ENCODE data around the gene PTBP3. TPM values are rescaled to one million over a fixed set of nuclear protein-coding genes. Genes with fewer than 3 reads are reported as not detected.

Gene PTBP3, protein sequence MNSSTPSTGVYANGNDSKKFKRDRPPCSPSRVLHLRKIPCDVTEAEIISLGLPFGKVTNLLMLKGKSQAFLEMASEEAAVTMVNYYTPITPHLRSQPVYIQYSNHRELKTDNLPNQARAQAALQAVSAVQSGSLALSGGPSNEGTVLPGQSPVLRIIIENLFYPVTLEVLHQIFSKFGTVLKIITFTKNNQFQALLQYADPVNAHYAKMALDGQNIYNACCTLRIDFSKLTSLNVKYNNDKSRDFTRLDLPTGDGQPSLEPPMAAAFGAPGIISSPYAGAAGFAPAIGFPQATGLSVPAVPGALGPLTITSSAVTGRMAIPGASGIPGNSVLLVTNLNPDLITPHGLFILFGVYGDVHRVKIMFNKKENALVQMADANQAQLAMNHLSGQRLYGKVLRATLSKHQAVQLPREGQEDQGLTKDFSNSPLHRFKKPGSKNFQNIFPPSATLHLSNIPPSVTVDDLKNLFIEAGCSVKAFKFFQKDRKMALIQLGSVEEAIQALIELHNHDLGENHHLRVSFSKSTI
- 19.0 and 25.1 TPM in 2 replicates for total RNA-seq (2012; rRNA removed)

DNA sequence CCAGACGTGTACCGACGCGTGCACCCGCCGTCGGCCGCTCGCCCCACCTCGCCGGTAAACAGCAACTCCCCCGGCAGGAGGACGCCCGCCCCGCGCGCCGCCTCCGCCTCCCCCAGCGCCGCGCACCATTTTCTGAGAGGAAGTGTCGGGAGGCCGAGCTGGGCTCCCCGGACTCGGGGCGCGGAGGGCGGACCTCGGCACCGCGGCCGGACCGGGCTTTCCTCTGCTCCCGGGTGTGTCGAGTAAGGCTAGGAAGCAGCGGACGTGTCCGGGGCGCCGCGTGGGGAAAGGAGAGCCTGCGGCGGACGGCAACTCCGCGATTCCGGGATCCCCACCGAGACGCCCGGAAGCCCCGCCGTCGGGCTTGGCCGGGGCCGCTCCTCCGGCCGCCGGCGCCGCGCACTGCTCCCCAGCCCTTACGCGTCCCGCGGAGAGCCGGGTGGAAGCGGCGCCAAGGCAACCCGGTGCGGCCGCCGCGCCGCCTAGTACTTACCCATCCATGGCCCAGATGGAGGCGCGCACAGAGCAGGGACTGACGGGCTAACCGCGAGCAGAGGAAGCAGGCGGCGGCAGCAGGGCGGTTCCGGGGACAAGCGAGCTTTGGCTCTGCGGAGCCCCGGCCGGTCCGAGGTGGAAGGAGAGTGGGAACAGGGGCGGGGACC lies at the start of gene PTBP3:
Gene PTBP3, minus strand, starts transcription at position 643 of the 662 bp plus-strand sequence. CDS start 35,754 bp downstream, outside the sequence.
- no peaks in the 10 kb centered on the region for H3K27me3 ChIP-seq (ENCODE audit: control insufficient read depth, insufficient read depth, low read length)
- H3K9me3 ChIP-seq (replicated peaks; ENCODE audit: low read length), result no peaks in the 10 kb centered on the region
- no peaks in the 10 kb centered on the region for H3K36me3 ChIP-seq (ENCODE audit: insufficient read depth, low read length)
- H3K4me2 ChIP-seq (ENCODE audit: low read length), result peak within 1 kb of the TSS; percentile 95
- H3K4me3 ChIP-seq (ENCODE audit: low read length), result peak within 1 kb of the TSS; percentile 92
- H3K4me1 ChIP-seq (ENCODE audit: control insufficient read depth, insufficient read depth, low read length), result peaks cover 22% of the 10 kb centered on the region
- peak within 1 kb of the TSS; percentile 97 for H3K9ac ChIP-seq (ENCODE audit: low read depth, low read length)

DNA sequence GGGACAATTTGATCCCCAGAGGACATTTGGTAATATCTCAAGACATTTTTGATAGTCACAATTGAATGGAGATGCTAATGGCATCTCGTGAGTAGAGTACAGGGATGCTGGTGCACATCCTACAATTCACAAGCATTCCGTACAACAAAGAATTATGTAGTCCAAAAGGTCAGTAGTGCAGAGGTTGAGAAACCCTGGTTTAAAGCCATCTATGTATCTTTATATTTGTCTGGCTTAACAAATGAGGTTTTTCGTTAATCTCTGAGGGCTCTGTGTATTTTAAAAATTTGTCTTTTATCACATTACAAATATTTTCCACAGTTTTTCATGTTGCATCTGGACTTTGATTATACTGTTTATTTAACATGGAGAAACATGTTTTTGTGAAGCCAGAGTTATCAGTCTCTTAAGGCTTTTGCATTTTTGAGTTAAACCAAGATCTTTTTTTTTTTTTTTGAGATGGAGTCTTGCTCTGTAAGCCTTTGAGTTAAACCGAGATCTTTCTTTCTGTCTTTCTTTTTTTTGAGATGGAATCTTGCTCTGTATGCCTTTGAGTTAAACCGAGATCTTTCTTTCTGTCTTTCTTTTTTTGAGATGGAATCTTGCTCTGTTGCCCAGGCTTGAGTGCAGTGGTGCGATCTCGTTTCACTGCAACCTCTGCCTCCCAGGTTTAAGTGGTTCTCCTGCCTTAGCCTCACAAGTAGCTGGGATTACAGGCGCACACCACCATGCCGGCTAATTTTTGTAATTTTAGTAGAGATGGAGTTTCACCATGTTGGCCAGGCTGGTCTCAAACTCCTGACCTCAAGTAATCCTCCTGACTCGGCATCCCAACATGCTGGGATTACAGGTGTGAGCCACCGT lies 49.3 kb upstream of the PTBP3 start:
- peaks cover 4% of the 10 kb centered on the region for H3K36me3 ChIP-seq (ENCODE audit: insufficient read depth, low read length)
- no peak overlapping the region for H3K9ac ChIP-seq (ENCODE audit: low read depth, low read length)
- peaks cover 18% of the 10 kb centered on the region for H3K4me1 ChIP-seq (ENCODE audit: control insufficient read depth, insufficient read depth, low read length)
- no peak overlapping the region for H3K4me2 ChIP-seq (ENCODE audit: low read length)
- no peaks in the 10 kb centered on the region for H3K9me3 ChIP-seq (replicated peaks; ENCODE audit: low read length)
- H3K4me3 ChIP-seq (ENCODE audit: low read length), result no peak overlapping the region
- no peaks in the 10 kb centered on the region for H3K27me3 ChIP-seq (ENCODE audit: control insufficient read depth, insufficient read depth, low read length)

GRCh38 chr9:112382066-112382465 lies 48.6 kb upstream of the PTBP3 start:
- no peak overlapping the region for H3K9ac ChIP-seq (ENCODE audit: low read depth, low read length)
- no peaks in the 10 kb centered on the region for H3K9me3 ChIP-seq (replicated peaks; ENCODE audit: low read length)
- H3K4me1 ChIP-seq (ENCODE audit: control insufficient read depth, insufficient read depth, low read length), result peaks cover 25% of the 10 kb centered on the region
- no peak overlapping the region for H3K4me2 ChIP-seq (ENCODE audit: low read length)
- H3K27me3 ChIP-seq (ENCODE audit: control insufficient read depth, insufficient read depth, low read length), result no peaks in the 10 kb centered on the region
- H3K4me3 ChIP-seq (ENCODE audit: low read length), result no peak overlapping the region
- peaks cover 4% of the 10 kb centered on the region for H3K36me3 ChIP-seq (ENCODE audit: insufficient read depth, low read length)

DNA sequence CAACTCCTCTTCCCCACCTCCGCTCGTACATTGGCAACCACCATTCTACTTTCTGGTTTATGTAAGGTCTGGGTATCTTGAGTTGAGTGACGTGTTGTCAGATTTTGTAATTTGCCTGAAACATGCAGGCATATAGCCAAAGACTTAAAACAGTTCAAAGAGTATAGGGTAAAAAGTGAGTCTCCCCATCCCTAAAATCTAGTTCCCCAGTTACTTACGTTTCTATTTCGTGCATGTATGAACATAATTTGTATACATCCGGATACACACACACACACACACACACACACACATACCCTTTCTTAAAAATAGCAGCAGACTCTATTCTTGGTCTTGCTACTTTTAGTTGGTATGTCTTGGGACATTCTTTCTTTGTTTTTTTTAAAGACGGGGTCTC lies 47.4 kb upstream of the PTBP3 start:
- H3K36me3 ChIP-seq (ENCODE audit: insufficient read depth, low read length), result peaks cover 4% of the 10 kb centered on the region
- peaks cover 25% of the 10 kb centered on the region for H3K4me1 ChIP-seq (ENCODE audit: control insufficient read depth, insufficient read depth, low read length)
- peak overlapping the region; percentile 91 for H3K4me2 ChIP-seq (ENCODE audit: low read length)
- H3K27me3 ChIP-seq (ENCODE audit: control insufficient read depth, insufficient read depth, low read length), result no peaks in the 10 kb centered on the region
- peak overlapping the region; percentile 87 for H3K4me3 ChIP-seq (ENCODE audit: low read length)
- no peaks in the 10 kb centered on the region for H3K9me3 ChIP-seq (replicated peaks; ENCODE audit: low read length)
- peak overlapping the region; percentile 91 for H3K9ac ChIP-seq (ENCODE audit: low read depth, low read length)

- peaks cover 4% of the 10 kb centered on the region for H3K36me3 ChIP-seq (ENCODE audit: insufficient read depth, low read length)
- no peaks in the 10 kb centered on the region for H3K9me3 ChIP-seq (replicated peaks; ENCODE audit: low read length)
Measured at GRCh38 chr9:112380102-112380824, 46.8 kb upstream of the PTBP3 start, which contains the start of gene HSDL2. HSDL2 (plus strand) TSS chr9:112380108; CDS start chr9:112380164, 56 bp downstream.

DNA sequence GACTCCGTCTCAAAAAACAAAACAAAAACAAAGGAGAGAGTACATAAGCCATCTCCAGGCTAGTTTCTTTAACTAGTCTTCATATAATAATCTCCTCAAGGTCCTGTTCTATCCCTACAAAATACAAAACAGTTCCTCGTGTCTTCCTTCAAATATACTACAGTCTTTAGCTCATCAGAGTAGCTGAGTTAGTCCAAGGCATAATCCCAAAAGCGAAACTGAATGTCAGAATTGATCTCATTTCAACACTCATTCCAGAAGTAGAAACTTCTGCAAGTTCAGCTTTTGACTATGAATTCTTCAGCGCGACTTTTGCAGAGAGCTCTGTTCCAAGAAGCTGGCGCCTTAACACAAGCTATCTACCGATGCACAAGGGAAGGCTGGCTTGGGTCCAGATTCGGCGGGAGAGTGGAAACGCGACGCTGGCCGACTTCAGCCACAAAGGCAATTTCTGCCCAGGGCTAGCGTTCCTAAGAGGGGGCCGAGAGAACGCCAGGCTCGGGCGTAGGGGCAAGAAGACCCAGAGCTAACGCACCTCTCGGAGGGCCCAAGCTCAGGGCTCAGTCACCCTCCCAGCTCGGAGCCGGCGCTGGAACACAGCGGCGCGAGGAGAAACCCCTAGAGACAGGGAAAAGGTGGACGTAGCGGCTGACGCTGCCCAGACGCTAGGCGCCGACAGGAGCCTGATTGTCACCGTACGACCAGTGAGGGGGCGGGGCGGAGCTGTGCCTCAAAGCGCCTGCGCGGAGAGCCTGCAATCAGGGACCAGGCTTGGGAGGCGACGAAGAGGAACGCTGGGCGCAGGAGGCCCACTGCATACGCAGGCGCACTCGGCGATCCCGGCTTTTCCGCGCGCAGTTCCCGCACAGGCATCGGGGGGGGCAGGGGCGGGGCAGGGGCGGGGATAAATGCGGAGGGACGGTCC lies 46.0 kb upstream of the PTBP3 start:
- H3K4me1 ChIP-seq (ENCODE audit: control insufficient read depth, insufficient read depth, low read length), result peaks cover 22% of the 10 kb centered on the region
- H3K9me3 ChIP-seq (replicated peaks; ENCODE audit: low read length), result no peaks in the 10 kb centered on the region
- peak overlapping the region; percentile 91 for H3K4me2 ChIP-seq (ENCODE audit: low read length)
- no peaks in the 10 kb centered on the region for H3K27me3 ChIP-seq (ENCODE audit: control insufficient read depth, insufficient read depth, low read length)
- peaks cover 1% of the 10 kb centered on the region for H3K36me3 ChIP-seq (ENCODE audit: insufficient read depth, low read length)
- H3K9ac ChIP-seq (ENCODE audit: low read depth, low read length), result peak overlapping the region; percentile 91
- peak overlapping the region; percentile 87 for H3K4me3 ChIP-seq (ENCODE audit: low read length)

More at GRCh38 chr9:112380102-112380824, 46.8 kb upstream of the PTBP3 start, which contains the start of gene HSDL2:
- H3K27me3 ChIP-seq (ENCODE audit: control insufficient read depth, insufficient read depth, low read length), result no peaks in the 10 kb centered on the region
- H3K9ac ChIP-seq (ENCODE audit: low read depth, low read length), result peak within 1 kb of the TSS; percentile 91
- H3K4me1 ChIP-seq (ENCODE audit: control insufficient read depth, insufficient read depth, low read length), result peaks cover 25% of the 10 kb centered on the region
- H3K4me3 ChIP-seq (ENCODE audit: low read length), result peak within 1 kb of the TSS; percentile 87
- H3K4me2 ChIP-seq (ENCODE audit: low read length), result peak within 1 kb of the TSS; percentile 91

- Histone ChIP-seq H3K4me1 (ENCODE audit: control insufficient read depth, insufficient read depth, low read length) (peaks cover 22% of the 10 kb centered on the region), H3K9me3 (replicated peaks; ENCODE audit: low read length) (no peaks in the 10 kb centered on the region), H3K9ac (ENCODE audit: low read depth, low read length) (peak overlapping the region; percentile 91), H3K27me3 (ENCODE audit: control insufficient read depth, insufficient read depth, low read length) (no peaks in the 10 kb centered on the region), H3K4me2 (ENCODE audit: low read length) (peak overlapping the region; percentile 83), H3K4me3 (ENCODE audit: low read length) (peak overlapping the region; percentile 87), H3K36me3 (ENCODE audit: insufficient read depth, low read length) (no peaks in the 10 kb centered on the region)
Measured at GRCh38 chr9:112378328-112379176, 45.1 kb upstream of the PTBP3 start.

DNA sequence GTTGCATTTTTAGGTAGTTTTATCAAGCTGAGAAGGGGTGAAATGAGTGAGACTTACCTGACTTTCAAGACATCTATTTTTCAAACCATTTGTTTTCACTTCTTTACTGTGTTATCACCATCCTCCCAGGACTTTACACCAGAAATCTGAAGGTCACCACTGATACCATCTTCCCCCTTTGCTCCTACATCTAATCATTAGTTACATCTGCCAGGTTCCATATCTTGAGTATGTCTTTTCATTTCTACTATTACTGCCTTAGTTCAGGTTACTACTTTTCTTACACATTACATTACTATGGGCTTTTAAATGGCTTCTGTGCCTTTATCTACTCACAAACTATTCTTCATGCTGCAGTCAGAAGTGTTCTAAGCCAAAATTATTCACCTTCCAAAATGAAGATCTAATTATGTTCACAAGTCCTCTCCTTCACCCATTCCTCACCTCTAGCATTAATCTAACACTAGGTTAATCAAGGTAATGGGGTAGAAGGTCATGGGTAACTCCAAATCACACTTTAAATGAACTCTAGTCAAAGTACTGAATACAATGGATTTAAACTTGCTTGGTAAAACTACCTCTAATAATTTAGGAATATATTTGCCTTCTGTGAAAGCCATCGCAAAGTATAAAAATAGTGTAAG lies 44.4 kb upstream of the PTBP3 start:
- H3K36me3 ChIP-seq (ENCODE audit: insufficient read depth, low read length), result no peaks in the 10 kb centered on the region
- peaks cover 22% of the 10 kb centered on the region for H3K4me1 ChIP-seq (ENCODE audit: control insufficient read depth, insufficient read depth, low read length)
- H3K4me2 ChIP-seq (ENCODE audit: low read length), result peak overlapping the region; percentile 83
- H3K4me3 ChIP-seq (ENCODE audit: low read length), result peak overlapping the region; percentile 87
- no peaks in the 10 kb centered on the region for H3K9me3 ChIP-seq (replicated peaks; ENCODE audit: low read length)
- H3K27me3 ChIP-seq (ENCODE audit: control insufficient read depth, insufficient read depth, low read length), result no peaks in the 10 kb centered on the region
- H3K9ac ChIP-seq (ENCODE audit: low read depth, low read length), result peak overlapping the region; percentile 91

DNA sequence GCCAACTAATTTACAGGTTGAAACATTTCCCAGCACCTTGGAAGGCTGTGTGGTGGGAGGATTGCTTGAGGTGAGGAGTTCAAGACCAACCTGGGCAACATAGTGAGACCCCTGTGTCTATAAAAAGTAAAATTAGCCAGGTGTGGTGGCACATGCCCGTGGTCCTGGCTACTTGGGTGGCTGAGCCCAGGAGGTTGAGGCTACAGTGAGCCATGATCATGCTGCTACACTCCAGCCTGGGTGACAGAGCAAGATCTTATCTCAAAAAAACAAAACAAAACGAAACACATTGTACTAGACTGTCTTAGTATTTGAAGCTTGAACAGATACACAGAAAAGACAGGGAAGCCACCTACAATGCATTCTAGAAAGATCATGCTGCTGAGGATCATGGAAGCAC lies 43.7 kb upstream of the PTBP3 start:
- no peak overlapping the region for H3K4me3 ChIP-seq (ENCODE audit: low read length)
- H3K4me1 ChIP-seq (ENCODE audit: control insufficient read depth, insufficient read depth, low read length), result peaks cover 22% of the 10 kb centered on the region
- H3K36me3 ChIP-seq (ENCODE audit: insufficient read depth, low read length), result no peaks in the 10 kb centered on the region
- H3K4me2 ChIP-seq (ENCODE audit: low read length), result peak overlapping the region; percentile 83
- H3K27me3 ChIP-seq (ENCODE audit: control insufficient read depth, insufficient read depth, low read length), result no peaks in the 10 kb centered on the region
- H3K9me3 ChIP-seq (replicated peaks; ENCODE audit: low read length), result no peaks in the 10 kb centered on the region
- no peak overlapping the region for H3K9ac ChIP-seq (ENCODE audit: low read depth, low read length)

Data from skeletal muscle satellite cell (primary cell).